WTC11 (cell line): ENCODE results near the gene TPP1.

Experiments used
- ATF1 ChIP-seq: sonication (generic); formaldehyde crosslinking; IDR thresholded peaks from 2 replicates; pipeline ENCODE4 v1.8.1; 2023; ENCODE audit warnings: mild to moderate bottlenecking, moderate library complexity, missing genetic modification reagents
- ETV6 ChIP-seq: sonication (generic); formaldehyde crosslinking; IDR thresholded peaks from 2 replicates; pipeline ENCODE4 v1.8.1; 2022; ENCODE audit warnings: mild to moderate bottlenecking, missing genetic modification reagents
- GABPB1 ChIP-seq: sonication (generic); formaldehyde crosslinking; IDR thresholded peaks from 2 replicates; pipeline ENCODE4 v1.8.1; 2023; ENCODE audit warnings: mild to moderate bottlenecking, missing genetic modification reagents
- GRHL2 ChIP-seq: fragments of 250-450 bp; sonication (Bioruptor Pico); IDR thresholded peaks from 2 replicates; pipeline ENCODE4 v1.8.0; 2022; ENCODE audit warnings: mild to moderate bottlenecking, moderate library complexity; ENCODE audit not compliant: insufficient replicate concordance, severe bottlenecking
- MYBL2 ChIP-seq: sonication (generic); formaldehyde crosslinking; IDR thresholded peaks from 2 replicates; pipeline ENCODE4 v1.8.1; 2023; ENCODE audit warnings: mild to moderate bottlenecking, moderate library complexity, missing genetic modification reagents
- PRDM15 ChIP-seq: sonication (generic); formaldehyde crosslinking; IDR thresholded peaks from 2 replicates; pipeline ENCODE4 v1.8.0; 2022; ENCODE audit warnings: missing genetic modification reagents
- SMAD4 ChIP-seq: sonication (generic); formaldehyde crosslinking; IDR thresholded peaks from 2 replicates; pipeline ENCODE4 v1.8.0; 2022; ENCODE audit warnings: mild to moderate bottlenecking, missing genetic modification reagents
- SP1 ChIP-seq: sonication (generic); formaldehyde crosslinking; conservative IDR thresholded peaks from 2 replicates; pipeline ENCODE4 v1.8.1; 2022; ENCODE audit warnings: missing genetic modification reagents
- TEAD4 ChIP-seq: sonication (generic); formaldehyde crosslinking; IDR thresholded peaks from 2 replicates; pipeline ENCODE4 v1.8.0; 2022; ENCODE audit warnings: mild to moderate bottlenecking, missing genetic modification reagents
- ZNF263 ChIP-seq: sonication (generic); formaldehyde crosslinking; IDR thresholded peaks from 2 replicates; pipeline ENCODE4 v1.8.1; 2022; ENCODE audit warnings: low read depth, mild to moderate bottlenecking, moderate library complexity, missing genetic modification reagents
- TF ChIP-seq, protein P1 (sequence below): sonication (generic); formaldehyde crosslinking; IDR thresholded peaks from 2 replicates; pipeline ENCODE4 v1.8.1; 2023; ENCODE audit warnings: mild to moderate bottlenecking, missing genetic modification reagents, borderline replicate concordance
- TF ChIP-seq, protein P2 (sequence below): fragments of 200-600 bp; IDR thresholded peaks from 2 replicates; pipeline ENCODE4 v1.8.0; 2022; ENCODE audit warnings: antibody characterized with exemption
- TF ChIP-seq, protein P3 (sequence below): sonication (generic); formaldehyde crosslinking; IDR thresholded peaks from 2 replicates; pipeline ENCODE4 v1.8.1; 2023; ENCODE audit warnings: mild to moderate bottlenecking, missing genetic modification reagents, moderate library complexity

GRCh38 chr11:6626971-6627761 lies 7.9 kb upstream of the TPP1 start:
- TF ChIP-seq SP1 (CRISPR knock-in tag), result no peak
- no peak for TF ChIP-seq PRDM15 (CRISPR knock-in tag)
- TF ChIP-seq, protein P1, sequence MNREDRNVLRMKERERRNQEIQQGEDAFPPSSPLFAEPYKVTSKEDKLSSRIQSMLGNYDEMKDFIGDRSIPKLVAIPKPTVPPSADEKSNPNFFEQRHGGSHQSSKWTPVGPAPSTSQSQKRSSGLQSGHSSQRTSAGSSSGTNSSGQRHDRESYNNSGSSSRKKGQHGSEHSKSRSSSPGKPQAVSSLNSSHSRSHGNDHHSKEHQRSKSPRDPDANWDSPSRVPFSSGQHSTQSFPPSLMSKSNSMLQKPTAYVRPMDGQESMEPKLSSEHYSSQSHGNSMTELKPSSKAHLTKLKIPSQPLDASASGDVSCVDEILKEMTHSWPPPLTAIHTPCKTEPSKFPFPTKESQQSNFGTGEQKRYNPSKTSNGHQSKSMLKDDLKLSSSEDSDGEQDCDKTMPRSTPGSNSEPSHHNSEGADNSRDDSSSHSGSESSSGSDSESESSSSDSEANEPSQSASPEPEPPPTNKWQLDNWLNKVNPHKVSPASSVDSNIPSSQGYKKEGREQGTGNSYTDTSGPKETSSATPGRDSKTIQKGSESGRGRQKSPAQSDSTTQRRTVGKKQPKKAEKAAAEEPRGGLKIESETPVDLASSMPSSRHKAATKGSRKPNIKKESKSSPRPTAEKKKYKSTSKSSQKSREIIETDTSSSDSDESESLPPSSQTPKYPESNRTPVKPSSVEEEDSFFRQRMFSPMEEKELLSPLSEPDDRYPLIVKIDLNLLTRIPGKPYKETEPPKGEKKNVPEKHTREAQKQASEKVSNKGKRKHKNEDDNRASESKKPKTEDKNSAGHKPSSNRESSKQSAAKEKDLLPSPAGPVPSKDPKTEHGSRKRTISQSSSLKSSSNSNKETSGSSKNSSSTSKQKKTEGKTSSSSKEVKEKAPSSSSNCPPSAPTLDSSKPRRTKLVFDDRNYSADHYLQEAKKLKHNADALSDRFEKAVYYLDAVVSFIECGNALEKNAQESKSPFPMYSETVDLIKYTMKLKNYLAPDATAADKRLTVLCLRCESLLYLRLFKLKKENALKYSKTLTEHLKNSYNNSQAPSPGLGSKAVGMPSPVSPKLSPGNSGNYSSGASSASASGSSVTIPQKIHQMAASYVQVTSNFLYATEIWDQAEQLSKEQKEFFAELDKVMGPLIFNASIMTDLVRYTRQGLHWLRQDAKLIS (CRISPR knock-in tag), result no peak
- TF ChIP-seq, protein P2, sequence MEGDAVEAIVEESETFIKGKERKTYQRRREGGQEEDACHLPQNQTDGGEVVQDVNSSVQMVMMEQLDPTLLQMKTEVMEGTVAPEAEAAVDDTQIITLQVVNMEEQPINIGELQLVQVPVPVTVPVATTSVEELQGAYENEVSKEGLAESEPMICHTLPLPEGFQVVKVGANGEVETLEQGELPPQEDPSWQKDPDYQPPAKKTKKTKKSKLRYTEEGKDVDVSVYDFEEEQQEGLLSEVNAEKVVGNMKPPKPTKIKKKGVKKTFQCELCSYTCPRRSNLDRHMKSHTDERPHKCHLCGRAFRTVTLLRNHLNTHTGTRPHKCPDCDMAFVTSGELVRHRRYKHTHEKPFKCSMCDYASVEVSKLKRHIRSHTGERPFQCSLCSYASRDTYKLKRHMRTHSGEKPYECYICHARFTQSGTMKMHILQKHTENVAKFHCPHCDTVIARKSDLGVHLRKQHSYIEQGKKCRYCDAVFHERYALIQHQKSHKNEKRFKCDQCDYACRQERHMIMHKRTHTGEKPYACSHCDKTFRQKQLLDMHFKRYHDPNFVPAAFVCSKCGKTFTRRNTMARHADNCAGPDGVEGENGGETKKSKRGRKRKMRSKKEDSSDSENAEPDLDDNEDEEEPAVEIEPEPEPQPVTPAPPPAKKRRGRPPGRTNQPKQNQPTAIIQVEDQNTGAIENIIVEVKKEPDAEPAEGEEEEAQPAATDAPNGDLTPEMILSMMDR, result no peak
- TF ChIP-seq TEAD4 (CRISPR knock-in tag), result no peak
- TF ChIP-seq, protein P3, sequence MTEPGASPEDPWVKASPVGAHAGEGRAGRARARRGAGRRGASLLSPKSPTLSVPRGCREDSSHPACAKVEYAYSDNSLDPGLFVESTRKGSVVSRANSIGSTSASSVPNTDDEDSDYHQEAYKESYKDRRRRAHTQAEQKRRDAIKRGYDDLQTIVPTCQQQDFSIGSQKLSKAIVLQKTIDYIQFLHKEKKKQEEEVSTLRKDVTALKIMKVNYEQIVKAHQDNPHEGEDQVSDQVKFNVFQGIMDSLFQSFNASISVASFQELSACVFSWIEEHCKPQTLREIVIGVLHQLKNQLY, result no peak
- TF ChIP-seq ETV6, result no peak
- no peak for TF ChIP-seq MYBL2 (CRISPR knock-in tag)
- no peak for TF ChIP-seq GRHL2 (CRISPR knock-in tag)
- no peak for TF ChIP-seq ZNF263 (CRISPR knock-in tag)
- TF ChIP-seq ATF1 (CRISPR knock-in tag), result no peak
- TF ChIP-seq SMAD4 (CRISPR knock-in tag), result no peak
- TF ChIP-seq GABPB1 (CRISPR knock-in tag), result no peak
